ENCODE results near the gene ZNF525. TPM values are rescaled to one million over a fixed set of nuclear protein-coding genes. Genes with fewer than 3 reads are reported as not detected.

Gene ZNF525
- total and polyA plus RNA-seq, 2 of the 13 experiments (the other 11 are each of a cell fraction or from before 2014, with no cell fraction given) = 3.4 to 8.7 TPM

- TF ChIP-seq UBTF (CRISPR knock-in tag; IDR thresholded peaks at IDR 0.05) = peak; percentile 15; the same call in 1 of the 2 replicates
- no peak for TF ChIP-seq ARHGAP35 (CRISPR knock-in tag; IDR thresholded peaks at IDR 0.05; ENCODE audit: borderline replicate concordance)
- TF ChIP-seq IRF2 (CRISPR knock-in tag; IDR thresholded peaks at IDR 0.05) = no peak
- no peak for TF ChIP-seq ZNF530 (CRISPR knock-in tag; IDR thresholded peaks at IDR 0.05; ENCODE audit: low read depth)
- TF ChIP-seq FOXC1 (CRISPR knock-in tag; IDR thresholded peaks at IDR 0.05; ENCODE audit: borderline replicate concordance) = no peak
- peak; percentile 9; the same call in 1 of the 2 replicates for TF ChIP-seq RBFOX2 (IDR thresholded peaks at IDR 0.05; ENCODE audit: low read depth, low read length)
- TF ChIP-seq TBP (CRISPR knock-in tag; IDR thresholded peaks at IDR 0.05) = no peak
- TF ChIP-seq, protein P1, sequence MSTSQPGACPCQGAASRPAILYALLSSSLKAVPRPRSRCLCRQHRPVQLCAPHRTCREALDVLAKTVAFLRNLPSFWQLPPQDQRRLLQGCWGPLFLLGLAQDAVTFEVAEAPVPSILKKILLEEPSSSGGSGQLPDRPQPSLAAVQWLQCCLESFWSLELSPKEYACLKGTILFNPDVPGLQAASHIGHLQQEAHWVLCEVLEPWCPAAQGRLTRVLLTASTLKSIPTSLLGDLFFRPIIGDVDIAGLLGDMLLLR (CRISPR knock-in tag; IDR thresholded peaks at IDR 0.05) = no peak
- TF ChIP-seq GATAD1 (CRISPR knock-in tag; IDR thresholded peaks at IDR 0.05) = 0 out of 2 replicates have a peak, but pooled peaks have one; percentile 1
- TF ChIP-seq ZNF777 (CRISPR knock-in tag; IDR thresholded peaks at IDR 0.05) = no peak
- TF ChIP-seq KLF9 (CRISPR knock-in tag; IDR thresholded peaks at IDR 0.05; ENCODE audit: low read depth) = no peak
- TF ChIP-seq ZIK1 (CRISPR knock-in tag; IDR thresholded peaks at IDR 0.05; ENCODE audit: borderline replicate concordance, low read depth) = no peak
- TF ChIP-seq SALL2 (CRISPR knock-in tag; IDR thresholded peaks at IDR 0.05) = no peak
- TF ChIP-seq ZNF468 (CRISPR knock-in tag; IDR thresholded peaks at IDR 0.05) = no peak
- no peak for TF ChIP-seq TERF1 (CRISPR knock-in tag; IDR thresholded peaks at IDR 0.05)
- no peak for TF ChIP-seq POGZ (CRISPR knock-in tag; IDR thresholded peaks at IDR 0.05)
- TF ChIP-seq SRY (CRISPR knock-in tag; IDR thresholded peaks at IDR 0.05) = no peak
- TF ChIP-seq ZNF776 (CRISPR knock-in tag; IDR thresholded peaks at IDR 0.05) = 0 out of 2 replicates have a peak, but pooled peaks have one; percentile 0
- no peak for TF ChIP-seq TSC22D2 (CRISPR knock-in tag; IDR thresholded peaks at IDR 0.05; ENCODE audit: borderline replicate concordance)
- no peak for TF ChIP-seq HNF4G (IDR thresholded peaks at IDR 0.05; ENCODE audit: borderline replicate concordance, low read depth, low read length)
- TF ChIP-seq HNF4G (CRISPR knock-in tag; IDR thresholded peaks at IDR 0.05; ENCODE audit: borderline replicate concordance, low read depth) = no peak
- no peak for TF ChIP-seq GTF3A (CRISPR knock-in tag; conservative IDR thresholded peaks at IDR 0.05)
- no peak for TF ChIP-seq ATAD3A (CRISPR knock-in tag; IDR thresholded peaks at IDR 0.05)
- no peak for TF ChIP-seq GMEB1 (CRISPR knock-in tag; IDR thresholded peaks at IDR 0.05; ENCODE audit: borderline replicate concordance)
- 0 out of 2 replicates have a peak, but pooled peaks have one; percentile 14 for TF ChIP-seq ZNF510 (CRISPR knock-in tag; IDR thresholded peaks at IDR 0.05; ENCODE audit: low read depth)
- TF ChIP-seq TOE1 (CRISPR knock-in tag; IDR thresholded peaks at IDR 0.05) = no peak
- TF ChIP-seq ZNF724P (CRISPR knock-in tag; IDR thresholded peaks at IDR 0.05; ENCODE audit: borderline replicate concordance) = no peak
Observed at GRCh38 chr19:53432088-53432661, 66.7 kb downstream of the ZNF525 start (continued).

All from HepG2 (cell line).